ENCODE results near the gene CMSS1. TPM values are rescaled to one million over a fixed set of nuclear protein-coding genes. Genes with fewer than 3 reads are reported as not detected.

CMSS1 gene
- total RNA-seq, 1 experiment from 2014 or later = 77.8 TPM

GRCh38 chr3:100120693-100121092 lies 303.0 kb downstream of the CMSS1 start:
- DNase-seq (ENCODE audit: extremely low read depth, low read depth) = no peak

- no peak for DNase-seq (ENCODE audit: extremely low read depth, low read depth)
These were observed 304.7 kb downstream of the CMSS1 start for GRCh38 chr3:100122321-100122720.

GRCh38 chr3:100123112-100123511 lies 305.4 kb downstream of the CMSS1 start:
- DNase-seq (ENCODE audit: extremely low read depth, low read depth) = no peak

- DNase-seq (ENCODE audit: extremely low read depth, low read depth) = no peak
These were observed 306.6 kb downstream of the CMSS1 start for GRCh38 chr3:100124201-100124761.

GRCh38 chr3:100125161-100125938 lies 307.7 kb downstream of the CMSS1 start:
- no peak for DNase-seq (ENCODE audit: extremely low read depth, low read depth)

- DNase-seq (ENCODE audit: extremely low read depth, low read depth) = no peak
These were observed 310.1 kb downstream of the CMSS1 start for GRCh38 chr3:100127792-100128191.

GRCh38 chr3:100128565-100128964 lies 310.9 kb downstream of the CMSS1 start:
- no peak for DNase-seq (ENCODE audit: extremely low read depth, low read depth)

GRCh38 chr3:100129941-100130340 lies 312.3 kb downstream of the CMSS1 start:
- no peak for DNase-seq (ENCODE audit: extremely low read depth, low read depth)

- DNase-seq (ENCODE audit: extremely low read depth, low read depth) = no peak
These were observed 313.6 kb downstream of the CMSS1 start for GRCh38 chr3:100131241-100131640.

GRCh38 chr3:100136921-100137320 lies 319.3 kb downstream of the CMSS1 start:
- no peak for DNase-seq (ENCODE audit: extremely low read depth, low read depth)

GRCh38 chr3:100140976-100141375 lies 323.3 kb downstream of the CMSS1 start:
- DNase-seq (ENCODE audit: extremely low read depth, low read depth) = no peak

GRCh38 chr3:100141586-100141985 lies 323.9 kb downstream of the CMSS1 start:
- no peak for DNase-seq (ENCODE audit: extremely low read depth, low read depth)

- no peak for DNase-seq (ENCODE audit: extremely low read depth, low read depth)
These were observed 326.7 kb downstream of the CMSS1 start for GRCh38 chr3:100144255-100144866.

- no peak for DNase-seq (ENCODE audit: extremely low read depth, low read depth)
These were observed 331.5 kb downstream of the CMSS1 start for GRCh38 chr3:100149130-100149529.

- DNase-seq (ENCODE audit: extremely low read depth, low read depth) = no peak
These were observed 332.2 kb downstream of the CMSS1 start for GRCh38 chr3:100149713-100150415.

GRCh38 chr3:100150473-100150872 lies 332.8 kb downstream of the CMSS1 start:
- no peak for DNase-seq (ENCODE audit: extremely low read depth, low read depth)

GRCh38 chr3:100151024-100151707 lies 333.5 kb downstream of the CMSS1 start:
- no peak for DNase-seq (ENCODE audit: extremely low read depth, low read depth)

- DNase-seq (ENCODE audit: extremely low read depth, low read depth) = no peak
These were observed 336.5 kb downstream of the CMSS1 start for GRCh38 chr3:100154171-100154570.

GRCh38 chr3:100155128-100155527 lies 337.5 kb downstream of the CMSS1 start:
- no peak for DNase-seq (ENCODE audit: extremely low read depth, low read depth)

GRCh38 chr3:100155590-100155989 lies 337.9 kb downstream of the CMSS1 start:
- DNase-seq (ENCODE audit: extremely low read depth, low read depth) = no peak

- no peak for DNase-seq (ENCODE audit: extremely low read depth, low read depth)
These were observed 340.0 kb downstream of the CMSS1 start for GRCh38 chr3:100157685-100158084.
